Osteoblast (primary cell): ENCODE measurements around the gene ARHGAP1. TPM values are rescaled to one million over a fixed set of nuclear protein-coding genes. Genes with fewer than 3 reads are reported as not detected.

Experiments used
- DNase-seq: peaks from one replicate; pipeline ENCODE4 v3.0.0; 2011; ENCODE audit warnings: low spot score, mixed read lengths; ENCODE audit not compliant: insufficient read length; ENCODE audit errors: missing footprints
- H2AFZ ChIP-seq: 2 replicates; pipeline ENCODE4 v1.6.0; 2011; ENCODE audit warnings: mild to moderate bottlenecking, low read length
- H3K27ac ChIP-seq: 2 replicates; pipeline ENCODE4 v1.5.1; 2011; ENCODE audit warnings: mild to moderate bottlenecking, low read depth, low read length, moderate library complexity
- H3K27me3 ChIP-seq: 2 replicates; pipeline ENCODE4 v1.6.0; 2012; ENCODE audit warnings: mild to moderate bottlenecking, control low read depth, inconsistent platforms, low read length, moderate library complexity; ENCODE audit not compliant: insufficient read depth
- H3K36me3 ChIP-seq: 2 replicates; pipeline ENCODE4 v1.5.1; 2011; ENCODE audit warnings: mild to moderate bottlenecking, low read length, control low read depth, moderate library complexity; ENCODE audit not compliant: insufficient read depth
- H3K4me1 ChIP-seq: 2 replicates; pipeline ENCODE4 v1.5.1; 2011; ENCODE audit warnings: mild to moderate bottlenecking, low read length, control low read depth, moderate library complexity; ENCODE audit not compliant: insufficient read depth
- H3K4me2 ChIP-seq: 2 replicates; pipeline ENCODE4 v1.6.0; 2011; ENCODE audit warnings: mild to moderate bottlenecking, low read length; ENCODE audit not compliant: insufficient read depth
- H3K4me3 ChIP-seq: fragments of 200-600 bp; sonication (generic); 3 replicates; pipeline ENCODE4 v1.5.1; 2012; ENCODE audit warnings: mild to moderate bottlenecking, low read length, inconsistent platforms; ENCODE audit not compliant: insufficient read depth
- H3K79me2 ChIP-seq: 2 replicates; pipeline ENCODE4 v1.6.0; 2012; ENCODE audit warnings: mild to moderate bottlenecking, low read length, control low read depth, inconsistent platforms; ENCODE audit not compliant: insufficient read depth
- H3K9me3 ChIP-seq: 2 replicates; pipeline ENCODE4 v1.5.1; 2011; ENCODE audit warnings: low read depth, low read length, control low read depth
- H4K20me1 ChIP-seq: 2 replicates; pipeline ENCODE4 v1.6.0; 2012; ENCODE audit warnings: mild to moderate bottlenecking, low read length, control low read depth; ENCODE audit not compliant: insufficient read depth
- CTCF ChIP-seq: IDR thresholded peaks from 2 replicates; pipeline ENCODE4 v1.5.1; 2011; ENCODE audit warnings: mild to moderate bottlenecking, low read depth, low read length, moderate library complexity; ENCODE audit errors: extremely low read depth
- total RNA-seq: library from RNA; depleted of rRNA; stranded (reverse); fragments of >200 nt; gene quantifications from 2 replicates; pipeline ENCODE4 v1.2.3, GENCODE V29; 2012

The ARHGAP1 gene
- total RNA-seq, 1 donor, result 88.3 TPM

- Histone ChIP-seq H2AFZ (no peak overlapping the region), H3K36me3 (peaks cover 22% of the 10 kb centered on the region), H4K20me1 (peaks cover 3% of the 10 kb centered on the region), H3K27ac (no peak overlapping the region), H3K4me1 (no peaks in the 10 kb centered on the region), H3K79me2 (peaks cover 4% of the 10 kb centered on the region), H3K27me3 (no peaks in the 10 kb centered on the region), H3K4me2 (no peak overlapping the region), H3K4me3 (no peak overlapping the region), H3K9me3 (no peaks in the 10 kb centered on the region)
- DNase-seq, result no peak
- TF ChIP-seq CTCF, result no peak
These were observed 57.6 kb downstream of the ARHGAP1 start for GRCh38 chr11:46642627-46643335.

GRCh38 chr11:46641639-46642038 is 58.8 kb downstream of the ARHGAP1 start:
- no peaks in the 10 kb centered on the region for H3K9me3 ChIP-seq
- no peak overlapping the region for H3K27ac ChIP-seq
- no peak overlapping the region for H3K4me3 ChIP-seq
- H4K20me1 ChIP-seq, result peaks cover 4% of the 10 kb centered on the region
- no peaks in the 10 kb centered on the region for H3K27me3 ChIP-seq
- no peak overlapping the region for H2AFZ ChIP-seq
- H3K36me3 ChIP-seq, result peaks cover 22% of the 10 kb centered on the region
- no peak overlapping the region for H3K4me2 ChIP-seq
- no peak for TF ChIP-seq CTCF
- no peaks in the 10 kb centered on the region for H3K4me1 ChIP-seq
- DNase-seq, result no peak
- peaks cover 7% of the 10 kb centered on the region for H3K79me2 ChIP-seq

GRCh38 chr11:46640036-46640788 is 60.2 kb downstream of the ARHGAP1 start:
- Histone ChIP-seq H3K4me2 (no peak overlapping the region), H3K4me3 (no peak overlapping the region), H3K9me3 (no peaks in the 10 kb centered on the region), H4K20me1 (peaks cover 6% of the 10 kb centered on the region), H2AFZ (no peak overlapping the region), H3K36me3 (peaks cover 15% of the 10 kb centered on the region), H3K4me1 (no peaks in the 10 kb centered on the region), H3K27ac (no peak overlapping the region), H3K27me3 (no peaks in the 10 kb centered on the region), H3K79me2 (peaks cover 7% of the 10 kb centered on the region)
- DNase-seq, result no peak
- TF ChIP-seq CTCF, result no peak

- H3K4me3 ChIP-seq, result no peak overlapping the region
- DNase-seq, result no peak
- peaks cover 7% of the 10 kb centered on the region for H3K36me3 ChIP-seq
- no peaks in the 10 kb centered on the region for H3K9me3 ChIP-seq
- H3K79me2 ChIP-seq, result peaks cover 7% of the 10 kb centered on the region
- no peak overlapping the region for H3K27ac ChIP-seq
- H3K4me2 ChIP-seq, result no peak overlapping the region
- no peaks in the 10 kb centered on the region for H3K4me1 ChIP-seq
- TF ChIP-seq CTCF, result no peak
- no peak overlapping the region for H2AFZ ChIP-seq
- H4K20me1 ChIP-seq, result peaks cover 6% of the 10 kb centered on the region
- H3K27me3 ChIP-seq, result no peaks in the 10 kb centered on the region
These were observed 61.1 kb downstream of the ARHGAP1 start for GRCh38 chr11:46639197-46639839.
